Measurements from ENCODE around the gene ZNF189. TPM values are rescaled to one million over a fixed set of nuclear protein-coding genes. Genes with fewer than 3 reads are reported as not detected.

Gene ZNF189
- total RNA-seq, 3 donors from 2014 or later: 5.4 to 7.6 (median 6.6) TPM

- DNase-seq (no peak), ATAC-seq (no peak)
- Mint-ChIP-seq H3K4me1 (ENCODE audit: low read depth) (no peaks in the 10 kb centered on the region), H3K4me3 (no peak overlapping the region), H3K9me3 (no peaks in the 10 kb centered on the region), H3K36me3 (ENCODE audit: insufficient read depth) (no peaks in the 10 kb centered on the region), H3K27me3 (ENCODE audit: low read depth) (peaks cover 49% of the 10 kb centered on the region)
These were observed 44.1 kb downstream of the ZNF189 start for GRCh38 chr9:101442736-101443135.

- H3K27me3 Mint-ChIP-seq (ENCODE audit: low read depth): peaks cover 52% of the 10 kb centered on the region
- H3K9me3 Mint-ChIP-seq: no peaks in the 10 kb centered on the region
- H3K4me1 Mint-ChIP-seq (ENCODE audit: low read depth): peaks cover under 1% of the 10 kb centered on the region
- H3K4me3 Mint-ChIP-seq: no peak overlapping the region
- no peaks in the 10 kb centered on the region for H3K36me3 Mint-ChIP-seq (ENCODE audit: insufficient read depth)
- no peak for ATAC-seq
- no peak for DNase-seq
These were observed 44.7 kb downstream of the ZNF189 start for GRCh38 chr9:101443364-101443771.

GRCh38 chr9:101445353-101446029 is 46.8 kb downstream of the ZNF189 start:
- DNase-seq: no peak
- peaks cover 56% of the 10 kb centered on the region for H3K27me3 Mint-ChIP-seq (ENCODE audit: low read depth)
- no peak overlapping the region for H3K4me3 Mint-ChIP-seq
- no peak for ATAC-seq
- H3K36me3 Mint-ChIP-seq (ENCODE audit: insufficient read depth): no peaks in the 10 kb centered on the region
- H3K9me3 Mint-ChIP-seq: no peaks in the 10 kb centered on the region
- peaks cover 10% of the 10 kb centered on the region for H3K4me1 Mint-ChIP-seq (ENCODE audit: low read depth)

- no peak overlapping the region for H3K4me3 Mint-ChIP-seq
- ATAC-seq: no peak
- peaks cover 58% of the 10 kb centered on the region for H3K27me3 Mint-ChIP-seq (ENCODE audit: low read depth)
- H3K36me3 Mint-ChIP-seq (ENCODE audit: insufficient read depth): no peaks in the 10 kb centered on the region
- DNase-seq: no peak
- peaks cover 10% of the 10 kb centered on the region for H3K4me1 Mint-ChIP-seq (ENCODE audit: low read depth)
- no peaks in the 10 kb centered on the region for H3K9me3 Mint-ChIP-seq
These were observed 48.1 kb downstream of the ZNF189 start for GRCh38 chr9:101446732-101447131.

- peaks cover 10% of the 10 kb centered on the region for H3K4me1 Mint-ChIP-seq (ENCODE audit: low read depth)
- peak overlapping the region; percentile 51 for H3K4me3 Mint-ChIP-seq
- H3K27me3 Mint-ChIP-seq (ENCODE audit: low read depth): peaks cover 60% of the 10 kb centered on the region
- no peaks in the 10 kb centered on the region for H3K36me3 Mint-ChIP-seq (ENCODE audit: insufficient read depth)
- DNase-seq: no peak
- H3K9me3 Mint-ChIP-seq: no peaks in the 10 kb centered on the region
- no peak for ATAC-seq
These were observed 50.0 kb downstream of the ZNF189 start for GRCh38 chr9:101448680-101449070.

- ATAC-seq (peak; percentile 95 to 97), DNase-seq (peak; percentile 20)
- Mint-ChIP-seq H3K4me3 (peak overlapping the region; percentile 55), H3K4me1 (ENCODE audit: low read depth) (peaks cover 10% of the 10 kb centered on the region), H3K9me3 (no peaks in the 10 kb centered on the region), H3K27me3 (ENCODE audit: low read depth) (peaks cover 57% of the 10 kb centered on the region), H3K36me3 (ENCODE audit: insufficient read depth) (no peaks in the 10 kb centered on the region)
These were observed 50.5 kb downstream of the ZNF189 start for GRCh38 chr9:101449071-101449721.

GRCh38 chr9:101450931-101451330 is 52.3 kb downstream of the ZNF189 start:
- ATAC-seq (no peak), DNase-seq (no peak)
- Mint-ChIP-seq H3K4me3 (no peak overlapping the region), H3K36me3 (ENCODE audit: insufficient read depth) (no peaks in the 10 kb centered on the region), H3K4me1 (ENCODE audit: low read depth) (peaks cover 10% of the 10 kb centered on the region), H3K27me3 (ENCODE audit: low read depth) (peaks cover 43% of the 10 kb centered on the region), H3K9me3 (no peaks in the 10 kb centered on the region)

- H3K36me3 Mint-ChIP-seq (ENCODE audit: insufficient read depth): no peaks in the 10 kb centered on the region
- H3K9me3 Mint-ChIP-seq: no peaks in the 10 kb centered on the region
- ATAC-seq: no peak
- no peak for DNase-seq
- peaks cover 38% of the 10 kb centered on the region for H3K27me3 Mint-ChIP-seq (ENCODE audit: low read depth)
- no peak overlapping the region for H3K4me3 Mint-ChIP-seq
- H3K4me1 Mint-ChIP-seq (ENCODE audit: low read depth): peaks cover 10% of the 10 kb centered on the region
These were observed 52.8 kb downstream of the ZNF189 start for GRCh38 chr9:101451498-101451897.

GRCh38 chr9:101453776-101454570 is 55.3 kb downstream of the ZNF189 start:
- DNase-seq (no peak), ATAC-seq (no peak)
- Mint-ChIP-seq H3K4me3 (no peak overlapping the region), H3K27me3 (ENCODE audit: low read depth) (peaks cover 23% of the 10 kb centered on the region), H3K4me1 (ENCODE audit: low read depth) (peaks cover 5% of the 10 kb centered on the region), H3K9me3 (no peaks in the 10 kb centered on the region), H3K36me3 (ENCODE audit: insufficient read depth) (no peaks in the 10 kb centered on the region)

GRCh38 chr9:101455656-101456240 is 57.1 kb downstream of the ZNF189 start:
- Mint-ChIP-seq H3K27me3 (ENCODE audit: low read depth) (peaks cover 18% of the 10 kb centered on the region), H3K36me3 (ENCODE audit: insufficient read depth) (no peaks in the 10 kb centered on the region), H3K4me3 (no peak overlapping the region), H3K4me1 (ENCODE audit: low read depth) (no peaks in the 10 kb centered on the region), H3K9me3 (no peaks in the 10 kb centered on the region)
- DNase-seq: no peak
- no peak for ATAC-seq

GRCh38 chr9:101457003-101457402 is 58.4 kb downstream of the ZNF189 start:
- H3K36me3 Mint-ChIP-seq (ENCODE audit: insufficient read depth): no peaks in the 10 kb centered on the region
- no peak overlapping the region for H3K4me3 Mint-ChIP-seq
- H3K9me3 Mint-ChIP-seq: no peaks in the 10 kb centered on the region
- H3K27me3 Mint-ChIP-seq (ENCODE audit: low read depth): peaks cover 14% of the 10 kb centered on the region
- DNase-seq (no peak), ATAC-seq (no peak)
- no peaks in the 10 kb centered on the region for H3K4me1 Mint-ChIP-seq (ENCODE audit: low read depth)

GRCh38 chr9:101458963-101459631 is 60.4 kb downstream of the ZNF189 start:
- ATAC-seq (peak; percentile 75 to 77), DNase-seq (no peak)
- Mint-ChIP-seq H3K36me3 (ENCODE audit: insufficient read depth) (no peaks in the 10 kb centered on the region), H3K27me3 (ENCODE audit: low read depth) (peaks cover 17% of the 10 kb centered on the region), H3K4me1 (ENCODE audit: low read depth) (no peaks in the 10 kb centered on the region), H3K9me3 (no peaks in the 10 kb centered on the region), H3K4me3 (no peak overlapping the region)
